ENCODE results near the gene N4BP2L1. TPM values are rescaled to one million over a fixed set of nuclear protein-coding genes. Genes with fewer than 3 reads are reported as not detected.

N4BP2L1 gene
- total and polyA plus RNA-seq, 2 of the 8 experiments (the other 6 are each of a cell fraction or from before 2014, with no cell fraction given) = 1.3 to 3.1 TPM

DNA sequence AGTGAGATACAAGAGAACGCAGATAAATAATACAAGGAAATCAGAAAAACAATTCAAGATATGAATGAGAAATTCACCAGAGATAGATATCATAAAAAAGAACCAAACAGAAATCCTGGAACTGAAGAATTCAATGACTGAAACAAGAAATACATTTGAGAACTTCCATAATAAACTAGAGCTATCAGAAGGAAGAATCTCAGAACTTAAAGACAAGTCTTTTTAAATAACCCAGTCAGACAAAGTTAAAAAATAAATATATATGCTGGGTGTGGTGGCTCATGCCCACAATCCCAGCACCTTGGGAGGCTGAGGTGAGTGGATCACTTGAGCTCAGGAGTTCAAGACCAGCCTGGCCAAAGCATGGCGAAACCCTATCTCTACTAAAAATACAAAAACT is 28.7 kb upstream of the N4BP2L1 start:
- Histone ChIP-seq H2BK5ac (ENCODE audit: low read depth, low read length) (no peak overlapping the region), H3K27ac (ENCODE audit: low read depth, low read length) (no peak overlapping the region), H3K23me2 (ENCODE audit: low read depth, low read length) (no peaks in the 10 kb centered on the region), H3K4me3 (ENCODE audit: extremely low read depth in 1 of 4, insufficient read depth in 2 of 4, low read depth in 3 of 4, low read length in 4 of 4) (no peak overlapping the region), H2BK120ac (replicated peaks; ENCODE audit: low read depth, low read length) (no peak overlapping the region), H2AK5ac (ENCODE audit: low read depth, low read length) (no peak overlapping the region), H3K9ac (replicated peaks in 1 of 4; ENCODE audit: extremely low read depth in 1 of 4, low read depth in 3 of 4, low read length in 3 of 4) (no peak overlapping the region), H2AFZ (ENCODE audit: low read length) (no peak overlapping the region), H3K18ac (ENCODE audit: extremely low read depth, low read length) (no peak overlapping the region), H3K23ac (ENCODE audit: insufficient read length) (no peak overlapping the region), H4K8ac (ENCODE audit: extremely low read depth, insufficient read depth, low read length) (no peak overlapping the region), H3K36me3 (ENCODE audit: control insufficient read depth in 2 of 4, insufficient read depth in 4 of 4, low read length in 3 of 4) (no peaks in the 10 kb centered on the region), H2BK20ac (ENCODE audit: low read length) (no peak overlapping the region), H4K91ac (replicated peaks; ENCODE audit: insufficient read length, low read length) (no peak overlapping the region), H4K20me1 (replicated peaks in 1 of 2; ENCODE audit: control insufficient read depth in 1 of 2, insufficient read depth in 2 of 2, low read length in 2 of 2) (no peaks in the 10 kb centered on the region), H3K9me3 (ENCODE audit: insufficient read depth in 2 of 2, low read depth in 1 of 2, low read length in 1 of 2) (peaks cover 0 to 2% of the 10 kb centered on the region in 2 experiments; a peak in 1 of 4 replicates), H4K5ac (ENCODE audit: insufficient read length, low read depth, low read length) (no peak overlapping the region), H3K27me3 (replicated peaks in 1 of 4; ENCODE audit: control insufficient read depth in 3 of 4, extremely low read depth in 1 of 4, insufficient read depth in 3 of 4, low read length in 3 of 4) (peaks cover 0 to 1% (median 0%) of the 10 kb centered on the region in 4 experiments; a peak in 1 of 7 replicates), H3K4me1 (replicated peaks in 1 of 4; ENCODE audit: control insufficient read depth in 3 of 4, insufficient read depth in 4 of 4, low read length in 3 of 4) (no peaks in the 10 kb centered on the region), H2BK15ac (ENCODE audit: low read length) (no peak overlapping the region), H3K4ac (replicated peaks; ENCODE audit: insufficient read length, low read depth, low read length) (no peak overlapping the region), H3K4me2 (ENCODE audit: insufficient read depth in 1 of 2, low read depth in 2 of 2, low read length in 2 of 2) (no peak overlapping the region), H3K79me1 (ENCODE audit: low read depth, low read length) (no peaks in the 10 kb centered on the region), H3K56ac (replicated peaks; ENCODE audit: insufficient read length, low read depth, low read length) (no peak overlapping the region), H3K14ac (ENCODE audit: insufficient read length) (no peak overlapping the region), H2BK12ac (ENCODE audit: low read depth, low read length) (no peak overlapping the region), H3K79me2 (ENCODE audit: control insufficient read depth in 1 of 2, insufficient read depth in 2 of 2, low read length in 2 of 2) (no peaks in the 10 kb centered on the region)
- ChIA-PET CTCF (ENCODE audit: partially characterized antibody) (interaction anchor here (1.1 to 2.2 kb wide), 3 partner anchors 10 to 125 kb away, joined by 3 to 7 read pairs (median 6); no protein-coding TSS in a partner anchor), POLR2A (ENCODE audit: partially characterized antibody) (interaction anchor here (2.3 kb wide), 1 partner anchor 28 kb away, joined by 6 read pairs; the partner anchor contains the start of gene N4BP2L1)
- WGBS, 2 experiments (ENCODE audit: extremely low coverage in 1 of 2, insufficient coverage in 1 of 2, insufficient read length in 1 of 2, insufficient replicate concordance in 2 of 2, low coverage in 1 of 2, low lambda C conversion rate in 2 of 2, missing lambda C conversion rate in 1 of 2) = 77% methylated on average over 2 of the region's 2 CpGs; no CpG with 5 or more reads in 1 of the 2 experiments
- DNase-seq (ENCODE audit: low read depth in 1 of 2, low spot score in 2 of 2) (no peak), FAIRE-seq (no peak)
- TF ChIP-seq CBX5 (IDR thresholded peaks at IDR 0.05; ENCODE audit: low read depth, low read length) = no peak
- no peak for TF ChIP-seq EZH2 (IDR thresholded peaks at IDR 0.05; ENCODE audit: low read depth, low read length, severe bottlenecking)
- TF ChIP-seq SAP30 (IDR thresholded peaks at IDR 0.05; ENCODE audit: insufficient read depth, insufficient replicate concordance, low read length) = no peak
- TF ChIP-seq RXRA (IDR thresholded peaks at IDR 0.05; ENCODE audit: insufficient read depth, low read depth, low read length) = no peak

Data from H1 (cell line).